Adrenal gland (tissue), 12 donors: ENCODE data around the gene ANKS6. TPM values are rescaled to one million over a fixed set of nuclear protein-coding genes. Genes with fewer than 3 reads are reported as not detected.

Experiments used
- DNase-seq, 7 donors: peaks; one replicate each; pipeline ENCODE4 v3.0.0-alpha.2; 2019 to 2020
- H3K27ac ChIP-seq, 5 donors: fragments of 200-600 bp; sonication (generic) in 4 of 5; 1 replicate in 3 of 5; 2 replicates in 2 of 5; pipeline versions ENCODE4 v1.5.1 to v1.8.0; 2016 to 2020; ENCODE audit warnings: mild to moderate bottlenecking in 1 of 5
- H3K27me3 ChIP-seq: fragments of 200-600 bp; 2 replicates; pipeline ENCODE4 v1.8.0; 2021
- H3K36me3 ChIP-seq, 2 donors: fragments of 200-600 bp; replicated peaks in 1 of 2; 1 replicate in 1 of 2; 2 replicates in 1 of 2; pipeline versions ENCODE4 v1.5.1 to v1.8.0; 2018 to 2022
- H3K4me1 ChIP-seq, 2 donors: fragments of 200-600 bp; replicated peaks in 1 of 2; 1 replicate in 1 of 2; 2 replicates in 1 of 2; pipeline versions ENCODE4 v1.5.1 to v1.8.0; 2018 to 2021
- H3K4me3 ChIP-seq, 4 donors: fragments of 200-600 bp; sonication (generic) in 3 of 4; one replicate each; pipeline ENCODE4 v1.5.1; 2016 to 2018
- H3K9me3 ChIP-seq, 3 donors: fragments of 200-600 bp; sonication (generic) in 1 of 3; replicated peaks in 1 of 3; 1 replicate in 2 of 3; 2 replicates in 1 of 3; pipeline versions ENCODE4 v1.5.1 to v1.8.0; 2016 to 2021
- POLR2A ChIP-seq, 2 donors: fragments of 450-650 bp; IDR thresholded peaks; one replicate each; pipeline ENCODE4 v1.6.1; 2017; ENCODE audit warnings: antibody characterized with exemption in 2 of 2, mild to moderate bottlenecking in 2 of 2, moderate library complexity in 1 of 2
- WGBS, 4 donors: extraction: QIAGEN DNeasy Blood & Tissue Kit in 2 of 4; methylation state at CpG; one replicate each; pipeline versions ENCODE4 v1.1.5 to v1.1.7; 2013 to 2017; 5-methylcytosine and 5-hydroxymethylcytosine counted together
- intact Hi-C, 2 donors: fragments of 100-400 bp; cut with DNase I; formaldehyde crosslinking; loops; one replicate each; pipeline versions ENCODE4 v1.14.1 to v1.15.0; 2022 to 2023
- polyA plus RNA-seq, 3 donors: library from polyadenylated mRNA; stranded (reverse); fragments of 200-250 nt in 2 of 3; fragments of 350-450 nt in 1 of 3; fragmentation: Illumina TruSeq in 1 of 3; extraction: RNeasy Lipid Tissue Mini Kit (QIAGEN cat#74804) in 1 of 3; gene quantifications; one replicate each; pipeline ENCODE4 v1.2.3, GENCODE V29; 2013 to 2014
- total RNA-seq, 9 donors: library from RNA; depleted of rRNA in 4 of 9; stranded (reverse); fragments of >200 nt in 4 of 9; fragments of 120-200 nt in 1 of 9; fragmentation: NEBNext Ultra II Directional in 1 of 9; extraction: Animal tissue kit (Norgen Biotek cat#: 25700) in 1 of 9; gene quantifications; one replicate each; pipeline versions ENCODE4 v1.1.0 to v1.2.4, GENCODE V29; 2013 to 2023
- TF ChIP-seq, protein P1 (sequence below), 6 experiments: fragments of 450-650 bp in 4 of 6; fragments of 200-600 bp in 2 of 6; sonication (generic) in 1 of 6; IDR thresholded peaks; 1 replicate in 5 of 6; 2 replicates in 1 of 6; pipeline versions ENCODE4 v1.5.1 to v1.8.0; 2016 to 2021; ENCODE audit warnings: antibody characterized with exemption in 6 of 6, mild to moderate bottlenecking in 2 of 6, moderate library complexity in 1 of 6
- donor health status: healthy with polysubstance abuse.
- donor health status: Bipolar disorder and iron deficiency.
- donor health status: DM: yes; HTN: yes; CAD: no.
- donor health status: DM: no; HTN: no; CAD: no.
- donor health status: DM: no; HTN: no; CAD: no.
- donor health status: DM: yes; HTN: yes; CAD: no.

ANKS6 gene
- total and polyA plus RNA-seq, 12 donors: 4.3 to 28.4 (median 14.9) TPM

DNA sequence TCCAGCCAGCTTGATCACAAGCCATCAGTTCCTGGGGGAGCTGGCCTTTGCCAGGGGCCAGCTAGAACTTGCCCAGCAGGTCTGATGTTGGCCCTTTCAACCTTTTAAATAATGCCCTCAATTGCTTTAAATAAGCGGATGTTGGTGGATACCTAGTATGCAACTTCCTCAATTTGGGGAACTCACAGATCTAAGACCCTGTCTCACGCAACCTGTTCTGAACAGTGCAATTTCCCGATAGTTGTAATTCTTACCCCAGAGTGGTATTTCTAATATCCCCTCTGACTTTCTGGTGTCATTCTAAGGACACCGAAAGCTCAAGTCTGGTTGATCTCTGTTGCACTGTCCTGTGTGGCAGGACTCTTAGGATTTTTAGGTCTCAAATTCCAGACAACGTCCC, 34.2 kb upstream of the ANKS6 start:
- WGBS, 4 donors: 89 to 95% (median 93%) methylated on average over 5 of the region's 5 CpGs
- Histone ChIP-seq H3K9me3 (no peaks in the 10 kb centered on the region), H3K27me3 (no peaks in the 10 kb centered on the region), H3K4me3 (no peak overlapping the region), H3K36me3 (no peaks in the 10 kb centered on the region), H3K4me1 (peaks cover 0 to 5% of the 10 kb centered on the region in 2 donors), H3K27ac (no peak overlapping the region)
- DNase-seq: no peak
- TF ChIP-seq POLR2A (IDR thresholded peaks at IDR 0.05): no peak
- TF ChIP-seq, protein P1, sequence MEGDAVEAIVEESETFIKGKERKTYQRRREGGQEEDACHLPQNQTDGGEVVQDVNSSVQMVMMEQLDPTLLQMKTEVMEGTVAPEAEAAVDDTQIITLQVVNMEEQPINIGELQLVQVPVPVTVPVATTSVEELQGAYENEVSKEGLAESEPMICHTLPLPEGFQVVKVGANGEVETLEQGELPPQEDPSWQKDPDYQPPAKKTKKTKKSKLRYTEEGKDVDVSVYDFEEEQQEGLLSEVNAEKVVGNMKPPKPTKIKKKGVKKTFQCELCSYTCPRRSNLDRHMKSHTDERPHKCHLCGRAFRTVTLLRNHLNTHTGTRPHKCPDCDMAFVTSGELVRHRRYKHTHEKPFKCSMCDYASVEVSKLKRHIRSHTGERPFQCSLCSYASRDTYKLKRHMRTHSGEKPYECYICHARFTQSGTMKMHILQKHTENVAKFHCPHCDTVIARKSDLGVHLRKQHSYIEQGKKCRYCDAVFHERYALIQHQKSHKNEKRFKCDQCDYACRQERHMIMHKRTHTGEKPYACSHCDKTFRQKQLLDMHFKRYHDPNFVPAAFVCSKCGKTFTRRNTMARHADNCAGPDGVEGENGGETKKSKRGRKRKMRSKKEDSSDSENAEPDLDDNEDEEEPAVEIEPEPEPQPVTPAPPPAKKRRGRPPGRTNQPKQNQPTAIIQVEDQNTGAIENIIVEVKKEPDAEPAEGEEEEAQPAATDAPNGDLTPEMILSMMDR (IDR thresholded peaks at IDR 0.05): no peak
- intact Hi-C loops: no loop called here

DNA sequence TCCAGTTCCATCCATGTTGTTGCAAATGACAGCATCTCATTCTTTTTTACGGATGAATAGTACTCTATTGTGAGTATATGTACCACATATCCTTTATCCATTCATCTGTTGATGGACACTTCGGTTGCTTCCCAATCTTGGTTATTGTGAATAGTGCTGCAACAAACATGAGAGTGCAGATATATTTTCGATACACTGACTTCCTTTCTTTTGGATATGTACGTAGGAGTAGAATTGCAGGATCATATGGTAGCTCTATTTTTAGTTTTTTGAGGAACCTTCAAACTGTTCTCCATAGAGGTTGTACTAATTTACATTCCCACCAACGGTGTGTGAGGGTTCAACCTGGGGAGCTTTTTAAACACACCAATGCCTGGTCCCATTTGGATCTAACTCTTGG, 33.4 kb upstream of the ANKS6 start:
- DNase-seq: no peak
- Histone ChIP-seq H3K9me3 (no peaks in the 10 kb centered on the region), H3K4me1 (peaks cover 0 to 5% of the 10 kb centered on the region in 2 donors), H3K27me3 (no peaks in the 10 kb centered on the region), H3K4me3 (no peak overlapping the region), H3K36me3 (no peaks in the 10 kb centered on the region), H3K27ac (no peak overlapping the region)
- TF ChIP-seq POLR2A (IDR thresholded peaks at IDR 0.05): no peak
- TF ChIP-seq, protein P1 (IDR thresholded peaks at IDR 0.05): no peak
- intact Hi-C loops: no loop called here
- WGBS, 4 donors: 78 to 89% (median 84%) methylated on average over 5 of the region's 5 CpGs

DNA sequence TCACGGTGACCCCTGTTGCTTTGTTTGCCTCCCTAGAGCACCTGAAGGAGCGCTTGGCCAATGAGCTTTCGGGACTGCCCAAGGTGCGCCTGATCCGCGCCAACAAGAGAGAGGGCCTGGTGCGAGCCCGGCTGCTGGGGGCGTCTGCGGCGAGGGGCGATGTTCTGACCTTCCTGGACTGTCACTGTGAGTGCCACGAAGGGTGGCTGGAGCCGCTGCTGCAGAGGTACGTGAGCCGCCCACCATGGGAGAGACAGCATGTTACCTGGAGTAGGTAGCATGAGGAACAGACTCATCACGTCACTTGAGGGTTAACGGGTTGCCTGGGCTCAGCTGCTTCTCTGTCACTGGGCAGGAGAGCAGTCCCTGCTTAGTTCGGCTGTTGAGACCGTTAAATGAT, 30.4 kb upstream of the ANKS6 start:
- no peaks in the 10 kb centered on the region for H3K4me1 ChIP-seq
- intact Hi-C loops: no loop called here
- no peak for TF ChIP-seq POLR2A (IDR thresholded peaks at IDR 0.05)
- TF ChIP-seq, protein P1 (IDR thresholded peaks at IDR 0.05): no peak
- H3K36me3 ChIP-seq: no peaks in the 10 kb centered on the region
- 93 to 95% (median 94%) methylated on average over 14 to 20 of the region's 20 CpGs for WGBS, 4 donors
- H3K9me3 ChIP-seq: no peaks in the 10 kb centered on the region
- no peak overlapping the region for H3K27ac ChIP-seq
- H3K27me3 ChIP-seq: no peaks in the 10 kb centered on the region
- no peak for DNase-seq
- H3K4me3 ChIP-seq: no peak overlapping the region

DNA sequence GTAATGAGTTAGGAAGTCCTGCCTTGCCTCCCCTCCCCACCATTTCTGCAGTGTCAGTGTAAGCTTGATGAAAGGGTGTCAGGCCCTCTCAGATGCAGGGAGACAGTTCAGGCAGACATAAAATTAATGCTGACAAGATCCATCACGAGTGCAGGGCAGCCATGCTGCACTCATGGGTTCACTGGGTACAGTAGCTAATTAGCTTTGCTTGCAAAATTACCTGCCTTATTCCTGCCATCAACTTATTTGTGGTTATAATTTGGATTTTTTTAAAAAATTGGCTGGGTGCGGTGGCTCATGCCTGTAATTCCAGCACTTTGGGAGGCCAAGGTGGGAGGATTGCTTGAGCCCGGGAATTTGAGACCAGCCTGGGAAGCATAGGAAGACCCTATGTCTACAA, 29.1 kb upstream of the ANKS6 start:
- Histone ChIP-seq H3K4me3 (no peak overlapping the region), H3K27ac (no peak overlapping the region), H3K27me3 (no peaks in the 10 kb centered on the region), H3K36me3 (no peaks in the 10 kb centered on the region), H3K4me1 (no peaks in the 10 kb centered on the region), H3K9me3 (no peaks in the 10 kb centered on the region)
- DNase-seq: no peak
- intact Hi-C loops: no loop called here
- no peak for TF ChIP-seq POLR2A (IDR thresholded peaks at IDR 0.05)
- TF ChIP-seq, protein P1 (IDR thresholded peaks at IDR 0.05): no peak
- 77 to 86% (median 85%) methylated on average over 3 of the region's 3 CpGs for WGBS, 4 donors
